ENCODE results near the gene ZNF71. TPM values are rescaled to one million over a fixed set of nuclear protein-coding genes. Genes with fewer than 3 reads are reported as not detected.

The ZNF71 gene
- total RNA-seq, 1 experiment from 2014 or later: 8.0 TPM

GRCh38 chr19:56654151-56654550 is 59.0 kb downstream of the ZNF71 start (continued):
- TF ChIP-seq EMX1 (CRISPR knock-in tag; IDR thresholded peaks at IDR 0.05): no peak

GRCh38 chr19:56660381-56661107 is 65.4 kb downstream of the ZNF71 start:
- peaks cover 14% of the 10 kb centered on the region for H3K27me3 Mint-ChIP-seq (ENCODE audit: low read depth)
- H3K4me3 Mint-ChIP-seq: no peak overlapping the region
- peaks cover 52% of the 10 kb centered on the region for H3K36me3 Mint-ChIP-seq
- H3K9me3 Mint-ChIP-seq: peaks cover 62% of the 10 kb centered on the region
- TF ChIP-seq ETV6 (CRISPR knock-in tag; IDR thresholded peaks at IDR 0.05) (no peak), ZNF121 (CRISPR knock-in tag; IDR thresholded peaks at IDR 0.05) (no peak), TEAD4 (CRISPR knock-in tag; IDR thresholded peaks at IDR 0.05) (no peak), OVOL2 (CRISPR knock-in tag; IDR thresholded peaks at IDR 0.05; ENCODE audit: borderline replicate concordance) (no peak), ESRRA (CRISPR knock-in tag; IDR thresholded peaks at IDR 0.05; ENCODE audit: borderline replicate concordance) (no peak), STAT6 (CRISPR knock-in tag; conservative IDR thresholded peaks at IDR 0.05; ENCODE audit: low read depth) (no peak), GRHL2 (CRISPR knock-in tag; IDR thresholded peaks at IDR 0.05; ENCODE audit: insufficient replicate concordance, severe bottlenecking) (no peak), CREB1 (CRISPR knock-in tag; IDR thresholded peaks at IDR 0.05) (no peak), FOXK1 (CRISPR knock-in tag; IDR thresholded peaks at IDR 0.05) (no peak), ZNF396 (CRISPR knock-in tag; IDR thresholded peaks at IDR 0.05; ENCODE audit: borderline replicate concordance) (no peak), ATF1 (CRISPR knock-in tag; IDR thresholded peaks at IDR 0.05) (no peak), MYBL2 (CRISPR knock-in tag; IDR thresholded peaks at IDR 0.05) (no peak), NR2C2 (CRISPR knock-in tag; IDR thresholded peaks at IDR 0.05) (no peak), CREM (CRISPR knock-in tag; IDR thresholded peaks at IDR 0.05) (no peak), E2F1 (CRISPR knock-in tag; IDR thresholded peaks at IDR 0.05) (no peak)
- TF ChIP-seq, protein P1, sequence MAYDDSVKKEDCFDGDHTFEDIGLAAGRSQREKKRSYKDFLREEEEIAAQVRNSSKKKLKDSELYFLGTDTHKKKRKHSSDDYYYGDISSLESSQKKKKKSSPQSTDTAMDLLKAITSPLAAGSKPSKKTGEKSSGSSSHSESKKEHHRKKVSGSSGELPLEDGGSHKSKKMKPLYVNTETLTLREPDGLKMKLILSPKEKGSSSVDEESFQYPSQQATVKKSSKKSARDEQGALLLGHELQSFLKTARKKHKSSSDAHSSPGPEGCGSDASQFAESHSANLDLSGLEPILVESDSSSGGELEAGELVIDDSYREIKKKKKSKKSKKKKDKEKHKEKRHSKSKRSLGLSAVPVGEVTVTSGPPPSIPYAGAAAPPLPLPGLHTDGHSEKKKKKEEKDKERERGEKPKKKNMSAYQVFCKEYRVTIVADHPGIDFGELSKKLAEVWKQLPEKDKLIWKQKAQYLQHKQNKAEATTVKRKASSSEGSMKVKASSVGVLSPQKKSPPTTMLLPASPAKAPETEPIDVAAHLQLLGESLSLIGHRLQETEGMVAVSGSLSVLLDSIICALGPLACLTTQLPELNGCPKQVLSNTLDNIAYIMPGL (CRISPR knock-in tag; IDR thresholded peaks at IDR 0.05): no peak
- TF ChIP-seq, protein P2, sequence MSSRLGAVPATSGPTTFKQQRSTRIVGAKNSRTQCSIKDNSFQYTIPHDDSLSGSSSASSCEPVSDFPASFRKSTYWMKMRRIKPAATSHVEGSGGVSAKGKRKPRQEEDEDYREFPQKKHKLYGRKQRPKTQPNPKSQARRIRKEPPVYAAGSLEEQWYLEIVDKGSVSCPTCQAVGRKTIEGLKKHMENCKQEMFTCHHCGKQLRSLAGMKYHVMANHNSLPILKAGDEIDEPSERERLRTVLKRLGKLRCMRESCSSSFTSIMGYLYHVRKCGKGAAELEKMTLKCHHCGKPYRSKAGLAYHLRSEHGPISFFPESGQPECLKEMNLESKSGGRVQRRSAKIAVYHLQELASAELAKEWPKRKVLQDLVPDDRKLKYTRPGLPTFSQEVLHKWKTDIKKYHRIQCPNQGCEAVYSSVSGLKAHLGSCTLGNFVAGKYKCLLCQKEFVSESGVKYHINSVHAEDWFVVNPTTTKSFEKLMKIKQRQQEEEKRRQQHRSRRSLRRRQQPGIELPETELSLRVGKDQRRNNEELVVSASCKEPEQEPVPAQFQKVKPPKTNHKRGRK (CRISPR knock-in tag; IDR thresholded peaks at IDR 0.05; ENCODE audit: borderline replicate concordance): no peak
- ATAC-seq (no peak), DNase-seq (ENCODE audit: low spot score) (no peak)
- H3K4me1 Mint-ChIP-seq: no peaks in the 10 kb centered on the region
- CTCF ChIA-PET: no interaction called here
- no peak overlapping the region for H3K27ac Mint-ChIP-seq
- POLR2A ChIA-PET: no interaction called here

All from WTC11 (cell line).